ENCODE data around the gene CBLB. TPM values are rescaled to one million over a fixed set of nuclear protein-coding genes. Genes with fewer than 3 reads are reported as not detected.

Gene CBLB
- total RNA-seq, 4 donors from 2014 or later = 91.2 to 173 (median 158) TPM

DNA sequence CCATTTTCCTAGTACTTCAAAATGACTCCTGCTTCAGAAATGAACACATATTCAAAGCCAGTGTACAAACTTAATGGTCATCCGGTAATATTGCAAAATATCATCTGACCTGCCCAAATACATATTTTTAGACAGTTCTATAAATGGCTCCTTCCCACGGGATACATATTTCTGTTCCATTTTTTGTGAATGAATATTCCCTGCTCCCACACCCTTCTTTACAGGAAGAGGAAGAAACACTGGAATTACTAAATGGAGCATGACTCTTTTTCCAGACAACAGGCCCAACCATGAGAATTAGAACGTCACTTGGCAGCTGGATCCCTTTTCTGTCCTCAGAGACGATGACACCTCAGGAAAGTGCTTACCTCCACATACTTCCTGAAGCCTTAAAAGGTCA, 38.0 kb upstream of the CBLB start:
- no peak for TF ChIP-seq CTCF (IDR thresholded peaks at IDR 0.05; ENCODE audit: low read depth)

GRCh38 chr3:105906345-105906744, 37.5 kb upstream of the CBLB start:
- no peak for TF ChIP-seq CTCF (IDR thresholded peaks at IDR 0.05; ENCODE audit: low read depth)

DNA sequence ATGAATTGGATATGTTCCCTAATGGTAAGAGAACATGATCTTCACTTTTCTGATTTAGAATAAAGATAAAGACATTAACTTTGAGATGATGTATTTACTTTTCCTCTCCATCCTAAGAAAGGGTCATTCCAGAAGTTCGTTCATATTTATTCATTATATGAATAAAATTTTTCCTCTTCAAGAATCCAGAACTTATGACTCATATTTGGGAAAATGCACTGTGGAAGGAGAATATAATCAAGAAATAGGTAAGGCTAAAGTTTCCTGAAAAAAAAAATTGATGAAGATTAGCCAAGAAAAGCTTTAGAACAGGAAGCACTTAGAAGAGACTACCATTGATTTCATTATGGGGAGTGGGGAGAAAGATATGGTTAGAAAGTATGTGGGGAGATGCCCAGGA, 36.5 kb upstream of the CBLB start:
- TF ChIP-seq CTCF (IDR thresholded peaks at IDR 0.05; ENCODE audit: low read depth) = no peak

- no peak for TF ChIP-seq CTCF (IDR thresholded peaks at IDR 0.05; ENCODE audit: low read depth)
Observed at GRCh38 chr3:105904678-105905284, 36.0 kb upstream of the CBLB start.

DNA sequence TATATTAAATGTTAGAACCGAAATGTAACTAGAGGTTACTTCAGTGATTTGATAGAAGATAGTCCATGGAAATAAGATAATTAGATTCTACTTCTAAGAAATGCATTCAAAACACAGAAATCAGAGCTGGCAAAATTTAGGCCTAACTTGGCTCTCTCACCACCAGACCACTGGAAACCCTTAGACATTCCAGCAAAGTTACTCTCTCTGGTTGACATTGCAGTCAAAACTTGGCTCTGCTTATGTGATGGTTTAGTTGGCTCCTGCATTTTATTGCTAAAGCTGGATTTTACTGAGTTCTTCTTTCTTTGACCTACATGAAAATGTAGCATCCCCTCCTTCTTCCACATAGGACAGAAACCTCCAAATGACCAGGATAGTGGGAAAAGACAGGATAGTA, 35.4 kb upstream of the CBLB start:
- no peak for TF ChIP-seq CTCF (IDR thresholded peaks at IDR 0.05; ENCODE audit: low read depth)

DNA sequence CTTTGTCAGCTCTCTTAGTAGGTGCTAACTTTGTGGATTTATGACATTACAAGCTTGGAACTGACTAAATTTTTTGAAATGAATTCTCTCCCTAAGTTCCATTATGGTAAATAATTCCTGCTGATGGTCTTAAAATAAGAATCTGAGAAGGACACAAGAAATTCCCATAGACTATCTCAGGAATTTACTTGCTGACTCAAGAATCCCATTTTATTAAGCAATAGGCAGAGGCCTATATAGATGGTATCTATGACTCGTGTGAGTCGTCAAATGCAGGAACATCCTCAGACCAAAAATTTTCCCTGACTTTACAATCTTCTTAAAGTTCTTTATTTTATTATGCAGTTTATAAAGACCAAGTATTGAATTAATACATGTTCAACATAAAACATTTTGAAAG, 30.7 kb upstream of the CBLB start:
- no peak for TF ChIP-seq CTCF (IDR thresholded peaks at IDR 0.05; ENCODE audit: low read depth)

DNA sequence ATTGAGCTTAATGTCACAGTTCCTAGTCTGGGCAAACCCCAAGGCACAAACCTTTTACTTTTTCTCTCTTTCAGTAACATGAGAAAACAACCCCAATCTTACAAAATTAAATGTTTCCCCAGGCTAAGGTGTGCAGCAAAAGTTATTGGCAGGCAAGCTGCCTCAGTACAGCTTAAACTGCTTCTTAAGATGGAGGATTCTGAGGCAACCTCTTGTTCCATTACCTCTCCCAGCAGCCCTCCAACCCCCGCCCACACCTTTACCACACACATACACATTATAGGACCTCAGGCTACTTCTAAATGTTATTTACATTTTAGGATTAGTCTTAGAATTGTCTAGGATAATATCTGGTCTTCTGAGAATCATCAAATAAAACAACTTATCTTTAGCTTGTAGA, 22.3 kb upstream of the CBLB start:
- TF ChIP-seq CTCF (IDR thresholded peaks at IDR 0.05; ENCODE audit: low read depth) = no peak
